HuH-7.5 (cell line): ENCODE measurements around the gene CCNK.
A peak's percentile ranks its signal among the peaks of the same experiment; 100 is the strongest.

Experiments used
- DNase-seq: peaks from one replicate; pipeline ENCODE4 v3.0.0; 2011; ENCODE audit warnings: low spot score

Gene CCNK

GRCh38 chr14:99519931-99520421 is 38.8 kb downstream of the CCNK start:
- DNase-seq: no peak

GRCh38 chr14:99520571-99521081 is 39.4 kb downstream of the CCNK start:
- DNase-seq: no peak

- no peak for DNase-seq
These were observed 40.2 kb downstream of the CCNK start for GRCh38 chr14:99521176-99522024.

- no peak for DNase-seq
These were observed 40.8 kb downstream of the CCNK start for GRCh38 chr14:99522025-99522401.

GRCh38 chr14:99522457-99522891 is 41.3 kb downstream of the CCNK start:
- DNase-seq: no peak

- DNase-seq: no peak
These were observed 41.9 kb downstream of the CCNK start for GRCh38 chr14:99522934-99523703.

GRCh38 chr14:99523704-99524055 is 42.5 kb downstream of the CCNK start:
- DNase-seq: no peak

GRCh38 chr14:99524091-99524661 is 43.0 kb downstream of the CCNK start:
- no peak for DNase-seq

GRCh38 chr14:99524804-99525698 is 43.8 kb downstream of the CCNK start:
- peak; percentile 63 for DNase-seq

- DNase-seq: no peak
These were observed 44.5 kb downstream of the CCNK start for GRCh38 chr14:99525699-99526080.

- DNase-seq: no peak
These were observed 45.8 kb downstream of the CCNK start for GRCh38 chr14:99527026-99527425.

- no peak for DNase-seq
These were observed 46.3 kb downstream of the CCNK start for GRCh38 chr14:99527427-99528076.

- DNase-seq: no peak
These were observed 48.7 kb downstream of the CCNK start for GRCh38 chr14:99529899-99530298.

- no peak for DNase-seq
These were observed 49.4 kb downstream of the CCNK start for GRCh38 chr14:99530407-99531155.

GRCh38 chr14:99531251-99532096 is 50.3 kb downstream of the CCNK start:
- DNase-seq: no peak

- no peak for DNase-seq
These were observed 51.1 kb downstream of the CCNK start for GRCh38 chr14:99532310-99532709.

- DNase-seq: no peak
These were observed 53.1 kb downstream of the CCNK start for GRCh38 chr14:99534333-99534732.

- DNase-seq: no peak
These were observed 53.7 kb downstream of the CCNK start for GRCh38 chr14:99534863-99535262.

GRCh38 chr14:99535448-99535847 is 54.2 kb downstream of the CCNK start:
- DNase-seq: no peak
